COLO668 (cell line): ENCODE data around the gene CHDH.

Source experiments
- DNase-seq: peaks from one replicate; lab custom pipeline; 2025; ENCODE audit not compliant: unreplicated experiment; lab: John Stamatoyannopoulos, UW

Gene CHDH

GRCh38 chr3:53763353-53763752, 82.9 kb downstream of the CHDH start:
- DNase-seq: no peak
